HepG2 (cell line): ENCODE measurements around the gene ATF3. TPM values are rescaled to one million over a fixed set of nuclear protein-coding genes. Genes with fewer than 3 reads are reported as not detected.

Experiments
- FOXC1 ChIP-seq: sonication (generic); formaldehyde crosslinking; IDR thresholded peaks from 2 replicates; pipeline ENCODE4 v1.8.0; 2022; ENCODE audit warnings: mild to moderate bottlenecking, missing genetic modification reagents, borderline replicate concordance
- RARA ChIP-seq: IDR thresholded peaks from 2 replicates; pipeline ENCODE4 v1.6.1; 2016; ENCODE audit warnings: missing genetic modification reagents, missing compliant biosample characterization
- ZBTB20 ChIP-seq: sonication (generic); formaldehyde crosslinking; IDR thresholded peaks from 2 replicates; pipeline ENCODE4 v1.8.1; 2023; ENCODE audit warnings: missing genetic modification reagents, low read depth, mild to moderate bottlenecking, borderline replicate concordance
- ZNF337 ChIP-seq: sonication (generic); formaldehyde crosslinking; IDR thresholded peaks from 2 replicates; pipeline ENCODE4 v1.5.1; 2020; ENCODE audit warnings: missing genetic modification reagents, low read depth, mild to moderate bottlenecking, borderline replicate concordance
- ZSCAN20 ChIP-seq: sonication (generic); formaldehyde crosslinking; IDR thresholded peaks from 2 replicates; pipeline ENCODE4 v1.4.0; 2020; ENCODE audit warnings: missing genetic modification reagents, mild to moderate bottlenecking, borderline replicate concordance
- polyA plus RNA-seq, 8 experiments: library from polyadenylated mRNA; depleted of rRNA in 3 of 8; stranded (reverse) in 7 of 8; unstranded in 1 of 8; fragments of >200 nt; fragmentation: Illumina TruSeq in 4 of 8; extraction: Trizol in 4 of 8; gene quantifications; 2 replicates each; pipeline versions ENCODE4 v1.2.1 to v1.2.3, GENCODE V29; 2011 to 2016; ENCODE audit warnings: low read depth in 4 of 8, missing spikeins in 1 of 8, mixed read lengths in 1 of 8; ENCODE audit not compliant: insufficient read depth in 1 of 8
- total RNA-seq, 5 experiments: library from RNA; depleted of rRNA; stranded (reverse); fragments of >200 nt; fragmentation: Illumina TruSeq; extraction: Trizol; gene quantifications; 2 replicates each; pipeline ENCODE4 v1.2.3, GENCODE V29; 2016; ENCODE audit warnings: low read depth in 1 of 5
- TF ChIP-seq, protein P1 (sequence below): sonication (generic); formaldehyde crosslinking; conservative IDR thresholded peaks from 2 replicates; pipeline ENCODE4 v1.4.0; 2020; ENCODE audit warnings: missing genetic modification reagents
- TF ChIP-seq, protein P2 (sequence below): sonication (generic); formaldehyde crosslinking; conservative IDR thresholded peaks from 2 replicates; pipeline ENCODE4 v1.8.1; 2023; ENCODE audit warnings: missing genetic modification reagents
- TF ChIP-seq, protein P3 (sequence below): sonication (generic); formaldehyde crosslinking; IDR thresholded peaks from 2 replicates; pipeline ENCODE4 v1.4.0; 2020; ENCODE audit warnings: missing genetic modification reagents, mild to moderate bottlenecking, borderline replicate concordance
- TF ChIP-seq, protein P4 (sequence below): sonication (generic); formaldehyde crosslinking; IDR thresholded peaks from 2 replicates; pipeline ENCODE4 v1.5.1; 2020; ENCODE audit warnings: missing genetic modification reagents, mild to moderate bottlenecking, borderline replicate concordance
- TF ChIP-seq, protein P5 (sequence below): sonication (generic); formaldehyde crosslinking; conservative IDR thresholded peaks from 2 replicates; pipeline ENCODE4 v1.5.0; 2020; ENCODE audit warnings: missing genetic modification reagents

ATF3 gene
- total and polyA plus RNA-seq, 2 of the 13 experiments (the other 11 are each of a cell fraction or from before 2014, with no cell fraction given): 5.0 to 13.0 TPM

DNA sequence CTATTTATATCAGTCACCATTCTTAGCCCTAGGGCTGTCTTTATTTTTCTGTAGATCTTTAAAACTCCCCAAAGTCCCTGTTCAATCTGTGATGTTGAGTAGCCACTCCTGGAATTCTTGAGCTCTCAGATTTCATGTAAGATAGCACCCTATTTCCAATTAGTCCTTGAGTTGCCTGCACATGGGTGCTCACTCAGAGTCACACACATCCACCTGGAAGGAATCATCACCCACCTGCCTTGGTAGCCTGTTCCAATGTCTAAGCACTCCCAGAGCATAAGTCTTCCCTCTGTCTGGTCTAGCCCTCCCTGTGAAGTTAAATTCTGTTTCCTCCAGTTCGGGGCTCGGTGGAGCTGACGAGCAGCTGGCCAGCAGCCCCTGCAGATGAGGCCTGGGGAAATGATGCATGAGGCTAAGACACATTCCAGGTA lies 14.7 kb upstream of the ATF3 start (continued):
- TF ChIP-seq, protein P1, sequence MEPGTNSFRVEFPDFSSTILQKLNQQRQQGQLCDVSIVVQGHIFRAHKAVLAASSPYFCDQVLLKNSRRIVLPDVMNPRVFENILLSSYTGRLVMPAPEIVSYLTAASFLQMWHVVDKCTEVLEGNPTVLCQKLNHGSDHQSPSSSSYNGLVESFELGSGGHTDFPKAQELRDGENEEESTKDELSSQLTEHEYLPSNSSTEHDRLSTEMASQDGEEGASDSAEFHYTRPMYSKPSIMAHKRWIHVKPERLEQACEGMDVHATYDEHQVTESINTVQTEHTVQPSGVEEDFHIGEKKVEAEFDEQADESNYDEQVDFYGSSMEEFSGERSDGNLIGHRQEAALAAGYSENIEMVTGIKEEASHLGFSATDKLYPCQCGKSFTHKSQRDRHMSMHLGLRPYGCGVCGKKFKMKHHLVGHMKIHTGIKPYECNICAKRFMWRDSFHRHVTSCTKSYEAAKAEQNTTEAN (CRISPR knock-in tag): no peak
- no peak for TF ChIP-seq FOXC1 (CRISPR knock-in tag)
- TF ChIP-seq, protein P2, sequence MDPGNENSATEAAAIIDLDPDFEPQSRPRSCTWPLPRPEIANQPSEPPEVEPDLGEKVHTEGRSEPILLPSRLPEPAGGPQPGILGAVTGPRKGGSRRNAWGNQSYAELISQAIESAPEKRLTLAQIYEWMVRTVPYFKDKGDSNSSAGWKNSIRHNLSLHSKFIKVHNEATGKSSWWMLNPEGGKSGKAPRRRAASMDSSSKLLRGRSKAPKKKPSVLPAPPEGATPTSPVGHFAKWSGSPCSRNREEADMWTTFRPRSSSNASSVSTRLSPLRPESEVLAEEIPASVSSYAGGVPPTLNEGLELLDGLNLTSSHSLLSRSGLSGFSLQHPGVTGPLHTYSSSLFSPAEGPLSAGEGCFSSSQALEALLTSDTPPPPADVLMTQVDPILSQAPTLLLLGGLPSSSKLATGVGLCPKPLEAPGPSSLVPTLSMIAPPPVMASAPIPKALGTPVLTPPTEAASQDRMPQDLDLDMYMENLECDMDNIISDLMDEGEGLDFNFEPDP: no peak
- TF ChIP-seq ZNF337: no peak
- TF ChIP-seq ZSCAN20 (CRISPR knock-in tag): no peak
- no peak for TF ChIP-seq RARA (CRISPR knock-in tag)
- TF ChIP-seq, protein P3, sequence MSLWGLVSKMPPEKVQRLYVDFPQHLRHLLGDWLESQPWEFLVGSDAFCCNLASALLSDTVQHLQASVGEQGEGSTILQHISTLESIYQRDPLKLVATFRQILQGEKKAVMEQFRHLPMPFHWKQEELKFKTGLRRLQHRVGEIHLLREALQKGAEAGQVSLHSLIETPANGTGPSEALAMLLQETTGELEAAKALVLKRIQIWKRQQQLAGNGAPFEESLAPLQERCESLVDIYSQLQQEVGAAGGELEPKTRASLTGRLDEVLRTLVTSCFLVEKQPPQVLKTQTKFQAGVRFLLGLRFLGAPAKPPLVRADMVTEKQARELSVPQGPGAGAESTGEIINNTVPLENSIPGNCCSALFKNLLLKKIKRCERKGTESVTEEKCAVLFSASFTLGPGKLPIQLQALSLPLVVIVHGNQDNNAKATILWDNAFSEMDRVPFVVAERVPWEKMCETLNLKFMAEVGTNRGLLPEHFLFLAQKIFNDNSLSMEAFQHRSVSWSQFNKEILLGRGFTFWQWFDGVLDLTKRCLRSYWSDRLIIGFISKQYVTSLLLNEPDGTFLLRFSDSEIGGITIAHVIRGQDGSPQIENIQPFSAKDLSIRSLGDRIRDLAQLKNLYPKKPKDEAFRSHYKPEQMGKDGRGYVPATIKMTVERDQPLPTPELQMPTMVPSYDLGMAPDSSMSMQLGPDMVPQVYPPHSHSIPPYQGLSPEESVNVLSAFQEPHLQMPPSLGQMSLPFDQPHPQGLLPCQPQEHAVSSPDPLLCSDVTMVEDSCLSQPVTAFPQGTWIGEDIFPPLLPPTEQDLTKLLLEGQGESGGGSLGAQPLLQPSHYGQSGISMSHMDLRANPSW: no peak
- TF ChIP-seq, protein P4, sequence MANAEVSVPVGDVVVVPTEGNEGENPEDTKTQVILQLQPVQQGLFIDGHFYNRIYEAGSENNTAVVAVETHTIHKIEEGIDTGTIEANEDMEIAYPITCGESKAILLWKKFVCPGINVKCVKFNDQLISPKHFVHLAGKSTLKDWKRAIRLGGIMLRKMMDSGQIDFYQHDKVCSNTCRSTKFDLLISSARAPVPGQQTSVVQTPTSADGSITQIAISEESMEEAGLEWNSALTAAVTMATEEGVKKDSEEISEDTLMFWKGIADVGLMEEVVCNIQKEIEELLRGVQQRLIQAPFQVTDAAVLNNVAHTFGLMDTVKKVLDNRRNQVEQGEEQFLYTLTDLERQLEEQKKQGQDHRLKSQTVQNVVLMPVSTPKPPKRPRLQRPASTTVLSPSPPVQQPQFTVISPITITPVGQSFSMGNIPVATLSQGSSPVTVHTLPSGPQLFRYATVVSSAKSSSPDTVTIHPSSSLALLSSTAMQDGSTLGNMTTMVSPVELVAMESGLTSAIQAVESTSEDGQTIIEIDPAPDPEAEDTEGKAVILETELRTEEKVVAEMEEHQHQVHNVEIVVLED (CRISPR knock-in tag): no peak
- no peak for TF ChIP-seq ZBTB20 (CRISPR knock-in tag)
- TF ChIP-seq, protein P5, sequence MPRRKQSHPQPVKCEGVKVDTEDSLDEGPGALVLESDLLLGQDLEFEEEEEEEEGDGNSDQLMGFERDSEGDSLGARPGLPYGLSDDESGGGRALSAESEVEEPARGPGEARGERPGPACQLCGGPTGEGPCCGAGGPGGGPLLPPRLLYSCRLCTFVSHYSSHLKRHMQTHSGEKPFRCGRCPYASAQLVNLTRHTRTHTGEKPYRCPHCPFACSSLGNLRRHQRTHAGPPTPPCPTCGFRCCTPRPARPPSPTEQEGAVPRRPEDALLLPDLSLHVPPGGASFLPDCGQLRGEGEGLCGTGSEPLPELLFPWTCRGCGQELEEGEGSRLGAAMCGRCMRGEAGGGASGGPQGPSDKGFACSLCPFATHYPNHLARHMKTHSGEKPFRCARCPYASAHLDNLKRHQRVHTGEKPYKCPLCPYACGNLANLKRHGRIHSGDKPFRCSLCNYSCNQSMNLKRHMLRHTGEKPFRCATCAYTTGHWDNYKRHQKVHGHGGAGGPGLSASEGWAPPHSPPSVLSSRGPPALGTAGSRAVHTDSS (CRISPR knock-in tag): no peak
